Measurements from ENCODE around the gene RUNX2.

RUNX2 gene

GRCh38 chr6:45587229-45588060 lies 259.3 kb downstream of the RUNX2 start:
- no peaks in the 10 kb centered on the region for H3K36me3 ChIP-seq (ENCODE audit: insufficient read depth, low read length)
- H3K4me1 ChIP-seq (ENCODE audit: insufficient read depth, low read length), result peaks cover 18% of the 10 kb centered on the region
- H3K9ac ChIP-seq (ENCODE audit: low read depth, low read length), result no peak overlapping the region
- H3K9me3 ChIP-seq (ENCODE audit: control insufficient read depth, insufficient read depth, low read length), result no peaks in the 10 kb centered on the region

- Histone ChIP-seq H3K9ac (ENCODE audit: low read depth, low read length) (no peak overlapping the region), H3K9me3 (ENCODE audit: control insufficient read depth, insufficient read depth, low read length) (no peaks in the 10 kb centered on the region)
Measured at GRCh38 chr6:45589367-45589766, 261.2 kb downstream of the RUNX2 start.

GRCh38 chr6:45590226-45590625 lies 262.1 kb downstream of the RUNX2 start:
- Histone ChIP-seq H3K36me3 (ENCODE audit: insufficient read depth, low read length) (no peaks in the 10 kb centered on the region), H3K9ac (ENCODE audit: low read depth, low read length) (no peak overlapping the region), H3K9me3 (ENCODE audit: control insufficient read depth, insufficient read depth, low read length) (no peaks in the 10 kb centered on the region), H3K4me1 (ENCODE audit: insufficient read depth, low read length) (peaks cover 18% of the 10 kb centered on the region)

More at GRCh38 chr6:45589367-45589766, 261.2 kb downstream of the RUNX2 start:
- H3K36me3 ChIP-seq (ENCODE audit: insufficient read depth, low read length), result no peaks in the 10 kb centered on the region
- H3K4me1 ChIP-seq (ENCODE audit: insufficient read depth, low read length), result peaks cover 18% of the 10 kb centered on the region

GRCh38 chr6:45590696-45591184 lies 262.6 kb downstream of the RUNX2 start:
- Histone ChIP-seq H3K9me3 (ENCODE audit: control insufficient read depth, insufficient read depth, low read length) (no peaks in the 10 kb centered on the region), H3K36me3 (ENCODE audit: insufficient read depth, low read length) (no peaks in the 10 kb centered on the region), H3K4me1 (ENCODE audit: insufficient read depth, low read length) (peaks cover 18% of the 10 kb centered on the region), H3K9ac (ENCODE audit: low read depth, low read length) (no peak overlapping the region)

DNA sequence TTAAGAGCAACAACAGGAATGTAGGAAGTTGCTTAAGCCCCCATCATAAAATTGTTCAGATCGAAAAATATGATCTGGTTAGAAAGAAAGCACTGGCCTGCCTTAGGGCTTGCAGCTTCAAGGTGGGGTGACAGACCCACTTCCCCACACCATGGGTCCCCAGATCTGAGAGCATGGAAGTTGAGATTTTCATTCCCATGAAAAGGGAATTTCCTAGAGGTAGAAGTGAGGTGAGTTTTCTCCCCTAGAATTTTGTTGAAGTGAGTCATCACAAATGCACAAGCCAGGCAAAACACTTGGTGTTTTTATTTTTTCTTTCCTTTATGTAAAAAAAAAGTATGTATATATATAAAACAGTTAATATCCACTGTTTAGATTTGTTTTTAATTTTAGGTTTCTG lies 263.2 kb downstream of the RUNX2 start:
- peaks cover 18% of the 10 kb centered on the region for H3K4me1 ChIP-seq (ENCODE audit: insufficient read depth, low read length)
- no peaks in the 10 kb centered on the region for H3K9me3 ChIP-seq (ENCODE audit: control insufficient read depth, insufficient read depth, low read length)
- no peaks in the 10 kb centered on the region for H3K36me3 ChIP-seq (ENCODE audit: insufficient read depth, low read length)
- H3K9ac ChIP-seq (ENCODE audit: low read depth, low read length), result no peak overlapping the region

DNA sequence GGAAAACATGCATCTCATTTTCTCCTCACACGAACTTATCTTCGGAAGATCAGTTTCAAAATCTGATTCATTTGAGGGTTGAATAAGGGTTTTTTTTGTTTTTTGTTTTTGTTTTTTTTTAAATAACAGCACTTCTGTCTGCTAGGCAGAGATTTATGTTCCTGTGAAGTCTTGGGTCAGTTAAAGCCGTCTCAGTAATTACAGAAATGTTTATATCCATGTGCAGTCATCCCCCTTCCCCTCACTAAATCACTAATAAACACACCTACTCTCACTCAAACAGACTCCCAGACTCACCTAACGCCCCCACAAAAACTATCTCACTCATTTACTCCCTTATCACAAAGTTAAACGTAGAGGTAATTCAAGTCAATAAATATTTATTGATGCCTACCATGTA lies 263.8 kb downstream of the RUNX2 start:
- peaks cover 18% of the 10 kb centered on the region for H3K4me1 ChIP-seq (ENCODE audit: insufficient read depth, low read length)
- H3K9ac ChIP-seq (ENCODE audit: low read depth, low read length), result no peak overlapping the region
- H3K36me3 ChIP-seq (ENCODE audit: insufficient read depth, low read length), result no peaks in the 10 kb centered on the region
- H3K9me3 ChIP-seq (ENCODE audit: control insufficient read depth, insufficient read depth, low read length), result no peaks in the 10 kb centered on the region

GRCh38 chr6:45592991-45593390 lies 264.9 kb downstream of the RUNX2 start:
- Histone ChIP-seq H3K4me1 (ENCODE audit: insufficient read depth, low read length) (peaks cover 18% of the 10 kb centered on the region), H3K9me3 (ENCODE audit: control insufficient read depth, insufficient read depth, low read length) (no peaks in the 10 kb centered on the region), H3K36me3 (ENCODE audit: insufficient read depth, low read length) (no peaks in the 10 kb centered on the region)

DNA sequence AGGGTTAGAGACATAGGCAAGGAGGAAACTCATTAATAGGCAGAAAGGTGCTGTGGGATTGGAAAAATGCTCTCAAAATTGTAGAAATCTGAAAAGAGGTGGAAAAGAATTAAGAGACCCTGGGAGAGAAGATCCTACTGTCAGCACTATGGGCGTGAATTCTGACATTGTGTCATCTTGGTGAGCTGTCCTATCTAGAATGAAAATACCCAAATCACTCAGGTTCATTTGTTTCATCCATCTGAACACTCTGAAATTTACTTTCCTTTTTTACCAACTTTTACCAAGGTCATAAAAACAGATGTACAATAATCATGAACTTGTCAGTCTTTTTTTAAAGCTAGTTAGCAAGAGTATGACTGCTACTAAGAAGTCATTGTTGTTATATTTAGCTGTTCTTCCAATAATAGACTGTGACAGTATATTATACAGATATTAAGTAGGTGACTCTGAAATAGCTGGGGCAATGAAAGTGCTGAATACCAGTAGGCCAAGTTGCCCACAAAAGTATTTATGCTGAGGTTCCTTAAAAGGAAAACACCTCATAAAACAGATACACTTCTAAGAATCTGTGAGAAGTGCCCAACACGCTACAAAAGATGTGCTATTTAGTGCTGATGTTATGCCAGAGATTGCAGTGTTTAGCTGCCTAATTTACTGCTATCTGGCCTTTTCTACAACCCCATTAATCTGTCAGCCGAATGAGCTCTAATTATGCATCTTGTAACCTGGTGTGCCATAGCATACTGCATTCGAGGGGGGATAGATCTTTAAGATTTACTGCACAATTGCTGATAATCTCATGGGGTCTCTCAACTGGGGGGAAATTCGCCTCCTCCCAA lies 267.1 kb downstream of the RUNX2 start:
- no peaks in the 10 kb centered on the region for H3K36me3 ChIP-seq (ENCODE audit: insufficient read depth, low read length)
- no peaks in the 10 kb centered on the region for H3K9me3 ChIP-seq (ENCODE audit: control insufficient read depth, insufficient read depth, low read length)
- peaks cover 18% of the 10 kb centered on the region for H3K4me1 ChIP-seq (ENCODE audit: insufficient read depth, low read length)
- no peak overlapping the region for H3K9ac ChIP-seq (ENCODE audit: low read depth, low read length)

More at GRCh38 chr6:45592991-45593390, 264.9 kb downstream of the RUNX2 start:
- no peak overlapping the region for H3K9ac ChIP-seq (ENCODE audit: low read depth, low read length)

- 0 out of 2 replicates have a peak, but pooled peaks cover under 1% of the 10 kb centered on the region for H3K4me1 ChIP-seq (ENCODE audit: insufficient read depth, low read length)
- H3K36me3 ChIP-seq (ENCODE audit: insufficient read depth, low read length), result no peaks in the 10 kb centered on the region
- H3K9ac ChIP-seq (ENCODE audit: low read depth, low read length), result no peak overlapping the region
- no peaks in the 10 kb centered on the region for H3K9me3 ChIP-seq (ENCODE audit: control insufficient read depth, insufficient read depth, low read length)
Measured at GRCh38 chr6:45597424-45597823, 269.3 kb downstream of the RUNX2 start.

DNA sequence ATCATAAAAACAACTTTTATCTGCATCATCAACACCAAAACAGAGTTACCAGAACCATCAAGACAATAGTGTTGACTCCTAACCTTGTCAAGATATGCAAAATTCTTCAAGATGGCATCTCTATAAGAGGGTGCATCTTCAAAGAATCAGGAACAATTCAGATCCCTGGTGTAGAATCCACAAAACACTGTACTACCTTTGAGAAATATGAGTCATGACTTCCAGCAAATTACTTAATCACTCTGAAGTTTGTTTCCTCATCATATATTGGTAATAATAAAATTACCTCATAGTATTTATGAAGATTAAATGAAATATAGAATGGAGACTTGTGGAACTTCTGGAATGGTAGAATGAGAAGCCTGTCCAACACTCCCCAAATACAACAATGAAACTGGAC lies 270.9 kb downstream of the RUNX2 start:
- no peaks in the 10 kb centered on the region for H3K4me1 ChIP-seq (ENCODE audit: insufficient read depth, low read length)
- no peaks in the 10 kb centered on the region for H3K36me3 ChIP-seq (ENCODE audit: insufficient read depth, low read length)
- no peaks in the 10 kb centered on the region for H3K9me3 ChIP-seq (ENCODE audit: control insufficient read depth, insufficient read depth, low read length)
- no peak overlapping the region for H3K9ac ChIP-seq (ENCODE audit: low read depth, low read length)

DNA sequence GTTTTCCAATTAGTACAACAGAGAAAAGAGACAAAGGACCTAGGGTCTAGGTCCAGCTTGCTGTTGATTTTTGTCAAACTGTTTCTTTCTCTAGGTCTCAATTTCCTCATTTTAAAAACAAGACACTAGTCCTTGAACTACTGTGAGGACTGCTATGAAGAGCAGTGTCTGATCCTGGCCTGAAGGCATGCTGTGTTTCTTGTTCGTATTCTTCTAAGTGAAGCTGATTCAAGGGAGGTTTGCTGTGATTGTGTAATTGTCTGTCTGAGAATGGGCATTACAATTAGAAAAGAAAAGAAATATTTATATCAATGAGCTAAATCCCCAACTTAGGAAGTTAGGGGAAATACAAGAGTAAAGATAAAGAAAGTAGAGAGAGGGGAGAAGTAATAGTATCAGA lies 277.8 kb downstream of the RUNX2 start:
- Histone ChIP-seq H3K4me1 (ENCODE audit: insufficient read depth, low read length) (no peaks in the 10 kb centered on the region), H3K9ac (ENCODE audit: low read depth, low read length) (no peak overlapping the region), H3K36me3 (ENCODE audit: insufficient read depth, low read length) (no peaks in the 10 kb centered on the region), H3K9me3 (ENCODE audit: control insufficient read depth, insufficient read depth, low read length) (no peaks in the 10 kb centered on the region)

DNA sequence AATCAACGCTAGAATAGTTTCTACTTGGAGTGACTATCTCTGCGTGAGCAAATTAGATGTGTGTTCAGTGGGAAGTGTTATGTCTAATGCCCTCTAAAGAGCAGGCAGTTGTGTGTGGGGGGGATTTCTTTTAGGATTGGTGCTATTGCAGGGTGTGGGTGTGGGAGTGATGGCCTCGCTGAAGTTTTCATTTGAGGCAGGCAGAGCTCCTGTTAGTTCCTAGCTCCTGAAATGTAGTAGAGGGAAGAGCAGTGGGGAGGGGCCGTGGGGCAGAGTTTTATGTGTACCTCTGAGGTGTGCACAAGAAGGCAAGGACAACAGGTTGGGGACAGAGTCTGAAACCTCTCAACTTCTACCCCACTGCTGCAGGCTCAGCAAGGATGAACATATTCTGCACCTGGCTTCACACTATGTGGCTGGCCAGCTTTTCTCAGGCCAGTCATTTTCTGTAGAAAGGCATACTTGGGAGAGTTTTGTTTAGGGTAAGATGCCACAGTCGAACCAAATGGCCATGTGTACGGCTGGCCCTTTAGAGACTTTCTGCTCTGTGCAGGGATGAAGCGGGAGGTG lies 278.8 kb downstream of the RUNX2 start:
- Histone ChIP-seq H3K9ac (ENCODE audit: low read depth, low read length) (no peak overlapping the region), H3K36me3 (ENCODE audit: insufficient read depth, low read length) (no peaks in the 10 kb centered on the region), H3K9me3 (ENCODE audit: control insufficient read depth, insufficient read depth, low read length) (no peaks in the 10 kb centered on the region), H3K4me1 (ENCODE audit: insufficient read depth, low read length) (no peaks in the 10 kb centered on the region)

- Histone ChIP-seq H3K36me3 (ENCODE audit: insufficient read depth, low read length) (no peaks in the 10 kb centered on the region), H3K4me1 (ENCODE audit: insufficient read depth, low read length) (no peaks in the 10 kb centered on the region), H3K9ac (ENCODE audit: low read depth, low read length) (no peak overlapping the region), H3K9me3 (ENCODE audit: control insufficient read depth, insufficient read depth, low read length) (no peaks in the 10 kb centered on the region)
Measured at GRCh38 chr6:45607798-45608197, 279.7 kb downstream of the RUNX2 start.

- Histone ChIP-seq H3K9me3 (ENCODE audit: control insufficient read depth, insufficient read depth, low read length) (no peaks in the 10 kb centered on the region), H3K9ac (ENCODE audit: low read depth, low read length) (no peak overlapping the region), H3K4me1 (ENCODE audit: insufficient read depth, low read length) (no peaks in the 10 kb centered on the region), H3K36me3 (ENCODE audit: insufficient read depth, low read length) (no peaks in the 10 kb centered on the region)
Measured at GRCh38 chr6:45608252-45608913, 280.3 kb downstream of the RUNX2 start.

Measured in ES-I3 (cell line).